ENCODE measurements around the gene TCEA2. TPM values are rescaled to one million over a fixed set of nuclear protein-coding genes. Genes with fewer than 3 reads are reported as not detected.

Gene TCEA2
- total and polyA plus RNA-seq, 2 donors (not counting 1 experiment from before 2014, with no cell fraction given), result 58.1 to 63.9 TPM

- H3K27ac ChIP-seq (ENCODE audit: low read length in 2 of 2), result no peak overlapping the region
- Mint-ChIP-seq H3K9me3 (ENCODE audit: insufficient read depth) (no peaks in the 10 kb centered on the region), H3K27me3 (peaks cover 27% of the 10 kb centered on the region), H3K4me3 (no peak overlapping the region), H3K27ac (no peak overlapping the region), H3K4me1 (peaks cover 15% of the 10 kb centered on the region)
- ATAC-seq (ENCODE audit: low read depth) (no peak), DNase-seq (no peak)
- no peak overlapping the region for H3K4me2 ChIP-seq (replicated peaks; ENCODE audit: low read depth, low read length, poor library complexity, severe bottlenecking)
- peaks cover 0 to 68% (median 27%) of the 10 kb centered on the region in 4 experiments for H3K27me3 ChIP-seq (replicated peaks in 1 of 4; ENCODE audit: control extremely low read depth in 1 of 4, control insufficient read depth in 3 of 4, insufficient read depth in 4 of 4, low read length in 3 of 4)
- H3K9me3 ChIP-seq (ENCODE audit: control extremely low read depth in 1 of 3, control insufficient read depth in 2 of 3, insufficient read depth in 1 of 3, low read length in 2 of 3), result peaks cover 0 to 18% (median 0%) of the 10 kb centered on the region in 3 donors
- intact Hi-C loops (cut with micrococcal nuclease), result no loop called here
- TF ChIP-seq CTCF (IDR thresholded peaks at IDR 0.05) (no peak), EZH2 (IDR thresholded peaks at IDR 0.05; ENCODE audit: borderline replicate concordance, insufficient read depth, low read depth, low read length, poor library complexity, severe bottlenecking) (no peak)
- H3K9ac ChIP-seq (ENCODE audit: low read length), result no peak overlapping the region
- no peaks in the 10 kb centered on the region for H4K20me1 ChIP-seq (ENCODE audit: control insufficient read depth, insufficient read depth, low read length, poor library complexity, severe bottlenecking)
- peaks cover 19 to 23% of the 10 kb centered on the region in 2 donors for H3K4me1 ChIP-seq (ENCODE audit: control insufficient read depth in 2 of 2, insufficient read depth in 2 of 2, low read length in 2 of 2)
- no peak overlapping the region for H3K4me3 ChIP-seq (ENCODE audit: control extremely low read depth in 1 of 5, extremely low read depth in 1 of 5, insufficient read depth in 1 of 5, low read depth in 2 of 5, low read length in 4 of 5)
- CTCF ChIA-PET, result interaction anchor here (0.6 to 2.3 kb wide), 6 partner anchors 12 to 72 kb away, joined by 3 to 10 read pairs (median 6); no protein-coding TSS in a partner anchor
- H2AFZ ChIP-seq (ENCODE audit: insufficient read depth, low read depth, low read length, poor library complexity, severe bottlenecking), result no peak overlapping the region
- H3K36me3 ChIP-seq (replicated peaks in 1 of 2; ENCODE audit: control extremely low read depth in 1 of 2, control insufficient read depth in 1 of 2, extremely low read depth in 1 of 2, insufficient read depth in 2 of 2, low read length in 1 of 2), result no peaks in the 10 kb centered on the region
- 87% methylated on average over 32 of the region's 33 CpGs for WGBS (ENCODE audit: insufficient coverage)
- no peaks in the 10 kb centered on the region for H3K79me2 ChIP-seq (ENCODE audit: control insufficient read depth, insufficient read depth, low read length)
- POLR2A ChIA-PET, result interaction anchor here (0.6 kb wide), 1 partner anchor 7 kb away, joined by 3 read pairs; no protein-coding TSS in a partner anchor
Observed at GRCh38 chr20:64052987-64053840, 9.8 kb upstream of the TCEA2 start.

All from B cell (primary cell).